ENCODE measurements around the gene HSD17B2. TPM values are rescaled to one million over a fixed set of nuclear protein-coding genes. Genes with fewer than 3 reads are reported as not detected.

HSD17B2 gene
- total RNA-seq, 4 donors from 2014 or later = not detected

GRCh38 chr16:81995651-81996050 is 39.4 kb upstream of the HSD17B2 start:
- Histone ChIP-seq H3K27me3 (no peaks in the 10 kb centered on the region), H3K27ac (no peak overlapping the region), H3K4me3 (replicated peaks in 1 of 3) (no peak overlapping the region), H3K4me1 (no peaks in the 10 kb centered on the region), H3K36me3 (peaks cover 12 to 14% of the 10 kb centered on the region in 2 donors), H3K9me3 (no peaks in the 10 kb centered on the region)
- intact Hi-C loops (cut with DNase I) = no loop called here
- no peak for TF ChIP-seq POLR2A (IDR thresholded peaks at IDR 0.05)
- TF ChIP-seq, protein P1, sequence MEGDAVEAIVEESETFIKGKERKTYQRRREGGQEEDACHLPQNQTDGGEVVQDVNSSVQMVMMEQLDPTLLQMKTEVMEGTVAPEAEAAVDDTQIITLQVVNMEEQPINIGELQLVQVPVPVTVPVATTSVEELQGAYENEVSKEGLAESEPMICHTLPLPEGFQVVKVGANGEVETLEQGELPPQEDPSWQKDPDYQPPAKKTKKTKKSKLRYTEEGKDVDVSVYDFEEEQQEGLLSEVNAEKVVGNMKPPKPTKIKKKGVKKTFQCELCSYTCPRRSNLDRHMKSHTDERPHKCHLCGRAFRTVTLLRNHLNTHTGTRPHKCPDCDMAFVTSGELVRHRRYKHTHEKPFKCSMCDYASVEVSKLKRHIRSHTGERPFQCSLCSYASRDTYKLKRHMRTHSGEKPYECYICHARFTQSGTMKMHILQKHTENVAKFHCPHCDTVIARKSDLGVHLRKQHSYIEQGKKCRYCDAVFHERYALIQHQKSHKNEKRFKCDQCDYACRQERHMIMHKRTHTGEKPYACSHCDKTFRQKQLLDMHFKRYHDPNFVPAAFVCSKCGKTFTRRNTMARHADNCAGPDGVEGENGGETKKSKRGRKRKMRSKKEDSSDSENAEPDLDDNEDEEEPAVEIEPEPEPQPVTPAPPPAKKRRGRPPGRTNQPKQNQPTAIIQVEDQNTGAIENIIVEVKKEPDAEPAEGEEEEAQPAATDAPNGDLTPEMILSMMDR (IDR thresholded peaks at IDR 0.05) = no peak
- DNase-seq = no peak
- WGBS, 2 donors = 86 to 90% methylated on average over 3 of the region's 3 CpGs

DNA sequence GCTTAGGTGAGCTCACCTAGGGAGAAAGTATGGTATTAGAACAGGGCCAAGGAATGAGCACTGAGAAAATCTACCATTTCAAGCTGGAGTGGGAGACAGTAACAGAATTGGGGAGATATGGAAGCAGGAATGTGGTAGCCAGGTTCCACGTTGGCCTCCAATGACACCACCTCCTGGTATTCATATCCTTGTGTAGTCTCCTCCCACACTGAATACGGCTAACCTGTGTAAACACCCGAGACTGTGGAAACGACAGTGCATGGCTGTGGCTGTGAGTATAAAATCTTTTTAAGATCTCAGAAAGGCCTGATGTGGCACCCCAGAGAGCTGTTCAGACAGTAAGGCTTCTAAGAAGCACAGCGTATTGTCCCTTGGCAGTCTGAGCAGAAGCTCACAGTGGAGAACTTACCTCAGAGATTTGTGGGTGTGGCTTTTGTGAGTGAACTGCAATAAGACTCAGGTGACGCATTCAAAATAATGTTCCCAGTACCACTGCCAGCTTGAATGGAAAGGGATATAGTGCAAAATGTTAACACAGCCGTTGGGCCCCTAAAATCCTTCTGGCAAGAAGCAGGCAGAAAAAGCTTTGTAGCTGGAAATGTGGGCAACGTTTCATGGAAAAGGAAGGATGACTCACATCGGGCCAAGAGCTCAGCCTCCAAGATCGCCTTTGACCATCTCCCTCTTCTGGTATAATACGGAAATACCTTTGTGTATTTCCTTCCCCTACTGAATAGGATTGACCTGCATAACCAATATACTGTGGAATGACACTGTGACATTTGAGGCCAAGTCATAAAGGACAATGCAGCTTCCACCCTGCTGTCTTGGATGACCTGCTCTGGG is 38.2 kb upstream of the HSD17B2 start:
- intact Hi-C loops (cut with DNase I) = no loop called here
- Histone ChIP-seq H3K9me3 (no peaks in the 10 kb centered on the region), H3K4me3 (replicated peaks in 1 of 3) (no peak overlapping the region), H3K4me1 (no peaks in the 10 kb centered on the region), H3K36me3 (peaks cover 12 to 14% of the 10 kb centered on the region in 2 donors), H3K27me3 (no peaks in the 10 kb centered on the region), H3K27ac (no peak overlapping the region)
- TF ChIP-seq, protein P1 (IDR thresholded peaks at IDR 0.05) = no peak
- no peak for TF ChIP-seq POLR2A (IDR thresholded peaks at IDR 0.05)
- WGBS, 2 donors = 73 to 74% methylated on average over 11 of the region's 11 CpGs
- no peak for DNase-seq

DNA sequence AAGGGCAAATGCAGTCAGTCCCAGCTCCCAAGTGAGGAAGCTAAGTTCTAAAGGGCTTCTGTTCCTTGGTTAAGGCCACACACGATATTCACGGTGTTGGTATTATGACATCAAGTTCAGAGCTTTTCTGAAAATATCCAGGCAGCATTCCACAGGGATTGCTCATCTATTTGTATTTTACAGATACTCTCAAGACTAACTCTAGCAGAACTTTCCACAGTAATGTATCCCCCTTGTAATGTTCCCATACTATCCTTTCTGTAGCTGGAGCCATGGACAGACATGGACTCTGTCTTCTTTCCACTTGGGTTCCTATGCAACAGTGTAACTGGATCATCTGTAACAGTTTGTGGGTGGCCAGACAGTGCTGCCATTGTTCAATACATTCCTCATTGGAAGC is 37.3 kb upstream of the HSD17B2 start:
- peaks cover 12 to 14% of the 10 kb centered on the region in 2 donors for H3K36me3 ChIP-seq
- intact Hi-C loops (cut with DNase I) = no loop called here

GRCh38 chr16:82002831-82003230 is 32.2 kb upstream of the HSD17B2 start:
- H3K27me3 ChIP-seq = no peaks in the 10 kb centered on the region
- WGBS, 2 donors = 81 to 84% methylated on average over 3 of the region's 3 CpGs

More for the DNA sequence above, 37.3 kb upstream of the HSD17B2 start:
- no peaks in the 10 kb centered on the region for H3K9me3 ChIP-seq
- H3K27me3 ChIP-seq = no peaks in the 10 kb centered on the region
- no peak for DNase-seq
- H3K27ac ChIP-seq = no peak overlapping the region
- WGBS, 2 donors = 74 to 81% methylated on average over 2 of the region's 2 CpGs
- no peak for TF ChIP-seq POLR2A (IDR thresholded peaks at IDR 0.05)
- TF ChIP-seq, protein P1 (IDR thresholded peaks at IDR 0.05) = no peak
- peaks cover 0 to under 1% of the 10 kb centered on the region in 2 donors for H3K4me1 ChIP-seq
- H3K4me3 ChIP-seq (replicated peaks in 1 of 3) = no peak overlapping the region

More at GRCh38 chr16:82002831-82003230, 32.2 kb upstream of the HSD17B2 start:
- Histone ChIP-seq H3K36me3 (peaks cover 12 to 14% of the 10 kb centered on the region in 2 donors), H3K4me3 (replicated peaks in 1 of 3) (no peak overlapping the region), H3K27ac (no peak overlapping the region), H3K4me1 (peaks cover 0 to 4% of the 10 kb centered on the region in 2 donors), H3K9me3 (no peaks in the 10 kb centered on the region)
- TF ChIP-seq, protein P1 (IDR thresholded peaks at IDR 0.05) = no peak
- no peak for TF ChIP-seq POLR2A (IDR thresholded peaks at IDR 0.05)
- DNase-seq = no peak
- intact Hi-C loops (cut with DNase I) = no loop called here
